T-helper 1 cell treated with Interleukin-12 subunit alpha and Interleukin-12 subunit beta and Interleukin-4 antibody, amounts not matched to agents 30 ng/mL and 1 ng/mL, for 36 hours (primary cell): Measurements from ENCODE around the gene MAPK8IP2. TPM values are rescaled to one million over a fixed set of nuclear protein-coding genes. Genes with fewer than 3 reads are reported as not detected.

Source experiments
- intact Hi-C: fragments of 100-400 bp; cut with micrococcal nuclease; formaldehyde crosslinking; loops from one replicate; pipeline ENCODE4 v1.15.1; 2024
- total RNA-seq: library from RNA; stranded (reverse); gene quantifications from 2 replicates; pipeline ENCODE4 v1.2.3, GENCODE V29; 2022

MAPK8IP2 gene
- 0.17 and 0.32 TPM in 2 replicates for total RNA-seq

GRCh38 chr22:50600538-50600937 is at the start of gene MAPK8IP2:
Gene MAPK8IP2 (plus strand): TSS chr22:50600793. CDS start chr22:50600819, 26 bp downstream.
- intact Hi-C loops: loop anchor here (1.0 kb wide), 1 partner anchor 17 kb away; no protein-coding TSS in a partner anchor

- intact Hi-C loops: no loop called here
These were observed 49.3 kb upstream of the MAPK8IP2 start for GRCh38 chr22:50551160-50551752.

GRCh38 chr22:50553310-50553709 is 47.3 kb upstream of the MAPK8IP2 start:
- intact Hi-C loops: no loop called here

GRCh38 chr22:50556703-50557102 is 43.9 kb upstream of the MAPK8IP2 start:
- intact Hi-C loops: no loop called here

- intact Hi-C loops: no loop called here
These were observed 40.6 kb upstream of the MAPK8IP2 start for GRCh38 chr22:50560034-50560433.

- intact Hi-C loops: loop anchor here (1.0 to 2.0 kb wide), 7 partner anchors 17 to 316 kb away; partner anchors contain the start of genes ARSA, TUBGCP6 and TYMP
These were observed 38.9 kb upstream of the MAPK8IP2 start for GRCh38 chr22:50561401-50562358.

GRCh38 chr22:50562523-50563412 is 37.8 kb upstream of the MAPK8IP2 start, which contains the start of gene SYCE3:
Gene SYCE3 (minus strand): TSS chr22:50562919. CDS start chr22:50556405, 6,514 bp downstream.
- intact Hi-C loops: loop anchor here (1.0 to 2.0 kb wide), 11 partner anchors 18 to 317 kb away; partner anchors contain the start of genes ARSA, CHKB, NCAPH2 and TUBGCP6

- intact Hi-C loops: loop anchor here (1.0 to 2.0 kb wide), 6 partner anchors 19 to 128 kb away; partner anchors contain the start of genes ARSA, CHKB and NCAPH2
These were observed 37.0 kb upstream of the MAPK8IP2 start for GRCh38 chr22:50563413-50564160.

- intact Hi-C loops: no loop called here
These were observed 36.3 kb upstream of the MAPK8IP2 start for GRCh38 chr22:50564289-50564688.

GRCh38 chr22:50567721-50568252 is 32.8 kb upstream of the MAPK8IP2 start:
- intact Hi-C loops: no loop called here

- intact Hi-C loops: no loop called here
These were observed 32.0 kb upstream of the MAPK8IP2 start for GRCh38 chr22:50568626-50569025.

- intact Hi-C loops: no loop called here
These were observed 31.5 kb upstream of the MAPK8IP2 start for GRCh38 chr22:50569041-50569459.

- intact Hi-C loops: no loop called here
These were observed 30.6 kb upstream of the MAPK8IP2 start for GRCh38 chr22:50569896-50570535.

GRCh38 chr22:50570861-50571260 is 29.7 kb upstream of the MAPK8IP2 start:
- intact Hi-C loops: no loop called here

- intact Hi-C loops: no loop called here
These were observed 29.1 kb upstream of the MAPK8IP2 start for GRCh38 chr22:50571264-50572175.

GRCh38 chr22:50572965-50573364 is 27.6 kb upstream of the MAPK8IP2 start:
- intact Hi-C loops: no loop called here

- intact Hi-C loops: no loop called here
These were observed 26.9 kb upstream of the MAPK8IP2 start for GRCh38 chr22:50573491-50574382.
